Thyroid gland (tissue), 4 donors: ENCODE results near the gene TBCC.

Source experiments
- POLR2A ChIP-seq, 2 donors: fragments of 450-650 bp; IDR thresholded peaks; one replicate each; pipeline ENCODE4 v1.6.1; 2017; ENCODE audit warnings: antibody characterized with exemption in 2 of 2, mild to moderate bottlenecking in 2 of 2, moderate library complexity in 1 of 2
- TF ChIP-seq, protein P1 (sequence below), 6 experiments: fragments of 200-600 bp in 3 of 6; fragments of 450-650 bp in 3 of 6; sonication (generic) in 3 of 6; IDR thresholded peaks; one replicate each; pipeline ENCODE4 v1.5.1; 2016 to 2019; ENCODE audit warnings: antibody characterized with exemption in 6 of 6, mild to moderate bottlenecking in 2 of 6, inconsistent platforms in 1 of 6, moderate library complexity in 1 of 6

DNA sequence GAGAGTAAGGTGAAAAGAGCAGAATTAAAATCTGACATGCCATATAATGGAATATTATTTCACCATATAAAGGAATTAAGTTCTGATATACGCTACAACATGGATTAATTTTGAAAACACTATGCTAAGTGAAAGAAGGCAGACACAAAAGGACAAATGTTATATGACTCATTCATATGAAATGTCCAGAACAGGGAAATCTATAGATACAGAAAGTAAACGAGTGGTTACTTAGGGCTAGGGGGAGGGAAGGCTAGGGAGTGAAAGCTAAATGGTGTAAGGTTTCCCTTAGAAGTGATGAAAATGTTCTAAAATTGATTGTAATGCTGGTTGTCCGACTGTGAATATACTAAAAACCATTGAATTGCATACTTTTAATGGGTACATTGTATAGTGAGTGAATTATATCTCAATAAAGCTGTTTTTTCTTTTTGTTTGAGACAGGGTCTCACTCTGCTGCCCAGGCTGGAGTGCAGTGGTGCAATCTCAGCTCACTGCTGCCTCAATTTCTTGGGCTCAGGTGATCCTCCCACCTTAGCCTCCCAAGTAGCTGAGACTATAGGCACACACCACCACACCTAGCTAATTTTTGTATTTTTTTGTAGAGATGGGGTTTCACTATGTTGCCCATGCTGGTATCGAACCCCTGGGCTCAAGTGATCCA is 31.7 kb downstream of the TBCC start:
- no peak for TF ChIP-seq POLR2A (IDR thresholded peaks at IDR 0.05)
- TF ChIP-seq, protein P1, sequence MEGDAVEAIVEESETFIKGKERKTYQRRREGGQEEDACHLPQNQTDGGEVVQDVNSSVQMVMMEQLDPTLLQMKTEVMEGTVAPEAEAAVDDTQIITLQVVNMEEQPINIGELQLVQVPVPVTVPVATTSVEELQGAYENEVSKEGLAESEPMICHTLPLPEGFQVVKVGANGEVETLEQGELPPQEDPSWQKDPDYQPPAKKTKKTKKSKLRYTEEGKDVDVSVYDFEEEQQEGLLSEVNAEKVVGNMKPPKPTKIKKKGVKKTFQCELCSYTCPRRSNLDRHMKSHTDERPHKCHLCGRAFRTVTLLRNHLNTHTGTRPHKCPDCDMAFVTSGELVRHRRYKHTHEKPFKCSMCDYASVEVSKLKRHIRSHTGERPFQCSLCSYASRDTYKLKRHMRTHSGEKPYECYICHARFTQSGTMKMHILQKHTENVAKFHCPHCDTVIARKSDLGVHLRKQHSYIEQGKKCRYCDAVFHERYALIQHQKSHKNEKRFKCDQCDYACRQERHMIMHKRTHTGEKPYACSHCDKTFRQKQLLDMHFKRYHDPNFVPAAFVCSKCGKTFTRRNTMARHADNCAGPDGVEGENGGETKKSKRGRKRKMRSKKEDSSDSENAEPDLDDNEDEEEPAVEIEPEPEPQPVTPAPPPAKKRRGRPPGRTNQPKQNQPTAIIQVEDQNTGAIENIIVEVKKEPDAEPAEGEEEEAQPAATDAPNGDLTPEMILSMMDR (IDR thresholded peaks at IDR 0.05), result no peak
